Skeletal muscle satellite cell (primary cell): Measurements from ENCODE around the gene ADGRG7.
"Not testable (repeated sequence)": the region's sequence is repeated elsewhere in the genome, so short reads cannot be mapped to it uniquely, and the experiment has no call there.

ENCODE experiments used
- H3K27me3 ChIP-seq: 2 replicates; pipeline ENCODE4 v1.7.0; 2013; ENCODE audit warnings: low read length; ENCODE audit not compliant: control insufficient read depth, insufficient read depth
- H3K36me3 ChIP-seq: 2 replicates; pipeline ENCODE4 v1.7.0; 2013; ENCODE audit warnings: mild to moderate bottlenecking, control low read depth, low read length; ENCODE audit not compliant: insufficient read depth
- H3K4me1 ChIP-seq: 2 replicates; pipeline ENCODE4 v1.7.0; 2013; ENCODE audit warnings: low read length; ENCODE audit not compliant: control insufficient read depth, insufficient read depth
- H3K4me2 ChIP-seq: 2 replicates; pipeline ENCODE4 v1.7.0; 2013; ENCODE audit warnings: mild to moderate bottlenecking, low read length
- H3K4me3 ChIP-seq: 2 replicates; pipeline ENCODE4 v1.7.0; 2013; ENCODE audit warnings: low read length
- H3K9ac ChIP-seq: 2 replicates; pipeline ENCODE4 v1.7.0; 2013; ENCODE audit warnings: mild to moderate bottlenecking, low read depth, low read length, moderate library complexity
- H3K9me3 ChIP-seq: replicated peaks from 2 replicates; pipeline ENCODE4 v1.7.0; 2013; ENCODE audit warnings: mild to moderate bottlenecking, control low read depth, low read length

The ADGRG7 gene

GRCh38 chr3:100580147-100580546 is 29.3 kb upstream of the ADGRG7 start:
- H3K4me3 ChIP-seq: no peak overlapping the region
- H3K4me2 ChIP-seq: no peak overlapping the region
- no peaks in the 10 kb centered on the region for H3K9me3 ChIP-seq
- no peak overlapping the region for H3K9ac ChIP-seq
- no peaks in the 10 kb centered on the region for H3K27me3 ChIP-seq
- peaks cover 10% of the 10 kb centered on the region for H3K4me1 ChIP-seq
- no peaks in the 10 kb centered on the region for H3K36me3 ChIP-seq

- no peak overlapping the region for H3K9ac ChIP-seq
- no peak overlapping the region for H3K4me3 ChIP-seq
- peaks cover 10% of the 10 kb centered on the region for H3K4me1 ChIP-seq
- H3K4me2 ChIP-seq: no peak overlapping the region
- no peaks in the 10 kb centered on the region for H3K36me3 ChIP-seq
- no peaks in the 10 kb centered on the region for H3K9me3 ChIP-seq
- no peaks in the 10 kb centered on the region for H3K27me3 ChIP-seq
Observed at GRCh38 chr3:100581650-100582049, 27.8 kb upstream of the ADGRG7 start.

DNA sequence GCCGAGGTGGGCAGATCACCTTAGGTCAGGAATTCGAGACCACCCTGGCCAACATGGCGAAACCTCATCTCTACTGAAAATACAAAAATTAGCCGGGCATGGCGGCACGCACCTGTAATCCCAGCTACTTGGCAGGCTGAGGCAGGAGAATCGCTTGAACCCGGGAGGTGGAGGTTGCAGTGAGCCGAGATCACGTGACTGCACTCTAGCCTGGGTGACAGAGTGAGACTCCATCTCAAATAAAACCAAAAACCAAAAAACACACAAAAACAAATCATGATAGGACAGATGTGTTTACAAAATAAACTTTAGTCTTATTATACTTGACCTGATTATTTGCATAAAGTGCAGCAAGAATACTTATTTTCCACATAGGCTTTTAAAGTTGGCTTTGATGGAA is 27.2 kb upstream of the ADGRG7 start:
- H3K27me3 ChIP-seq, H3K4me3 ChIP-seq, H3K9ac ChIP-seq, H3K9me3 ChIP-seq, H3K36me3 ChIP-seq, H3K4me2 ChIP-seq: not testable (repeated sequence)
- peaks cover 10% of the 10 kb centered on the region for H3K4me1 ChIP-seq

GRCh38 chr3:100584101-100584660 is 25.2 kb upstream of the ADGRG7 start:
- H3K27me3 ChIP-seq: no peaks in the 10 kb centered on the region
- H3K9me3 ChIP-seq: no peaks in the 10 kb centered on the region
- H3K4me2 ChIP-seq: no peak overlapping the region
- H3K4me3 ChIP-seq: no peak overlapping the region
- no peak overlapping the region for H3K9ac ChIP-seq
- peaks cover 10% of the 10 kb centered on the region for H3K4me1 ChIP-seq
- no peaks in the 10 kb centered on the region for H3K36me3 ChIP-seq

- Histone ChIP-seq H3K4me3 (no peak overlapping the region), H3K9me3 (no peaks in the 10 kb centered on the region), H3K36me3 (no peaks in the 10 kb centered on the region), H3K4me1 (peaks cover 3% of the 10 kb centered on the region), H3K4me2 (no peak overlapping the region), H3K27me3 (no peaks in the 10 kb centered on the region), H3K9ac (no peak overlapping the region)
Observed at GRCh38 chr3:100586832-100587231, 22.6 kb upstream of the ADGRG7 start.

- no peak overlapping the region for H3K4me3 ChIP-seq
- no peaks in the 10 kb centered on the region for H3K36me3 ChIP-seq
- no peak overlapping the region for H3K4me2 ChIP-seq
- no peak overlapping the region for H3K9ac ChIP-seq
- H3K9me3 ChIP-seq: no peaks in the 10 kb centered on the region
- H3K4me1 ChIP-seq: peaks cover 2% of the 10 kb centered on the region
- no peaks in the 10 kb centered on the region for H3K27me3 ChIP-seq
Observed at GRCh38 chr3:100588251-100588650, 21.1 kb upstream of the ADGRG7 start.

GRCh38 chr3:100590114-100590839 is 19.1 kb upstream of the ADGRG7 start:
- Histone ChIP-seq H3K27me3 (no peaks in the 10 kb centered on the region), H3K9me3 (no peaks in the 10 kb centered on the region), H3K4me3 (peak overlapping the region; percentile 47), H3K4me1 (peaks cover 2% of the 10 kb centered on the region), H3K36me3 (no peaks in the 10 kb centered on the region), H3K4me2 (peak overlapping the region; percentile 83), H3K9ac (peak overlapping the region; percentile 44)

DNA sequence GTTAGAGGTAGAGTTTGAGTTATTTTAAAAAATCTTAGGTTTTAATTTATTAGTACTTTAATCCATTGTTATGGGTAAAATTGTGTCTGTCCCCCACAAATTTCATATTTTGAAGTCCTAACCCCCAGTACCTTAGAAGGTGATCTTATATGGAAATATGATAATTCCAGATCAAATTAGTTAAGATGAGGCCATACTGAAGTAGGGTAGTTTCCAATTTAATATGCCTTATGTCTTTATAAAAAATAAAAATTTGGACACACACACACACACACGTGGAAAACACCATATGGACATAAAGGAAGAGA is 18.6 kb upstream of the ADGRG7 start:
- no peak overlapping the region for H3K4me2 ChIP-seq
- no peaks in the 10 kb centered on the region for H3K9me3 ChIP-seq
- no peak overlapping the region for H3K9ac ChIP-seq
- H3K4me3 ChIP-seq: no peak overlapping the region
- peaks cover 2% of the 10 kb centered on the region for H3K4me1 ChIP-seq
- no peaks in the 10 kb centered on the region for H3K27me3 ChIP-seq
- no peaks in the 10 kb centered on the region for H3K36me3 ChIP-seq

DNA sequence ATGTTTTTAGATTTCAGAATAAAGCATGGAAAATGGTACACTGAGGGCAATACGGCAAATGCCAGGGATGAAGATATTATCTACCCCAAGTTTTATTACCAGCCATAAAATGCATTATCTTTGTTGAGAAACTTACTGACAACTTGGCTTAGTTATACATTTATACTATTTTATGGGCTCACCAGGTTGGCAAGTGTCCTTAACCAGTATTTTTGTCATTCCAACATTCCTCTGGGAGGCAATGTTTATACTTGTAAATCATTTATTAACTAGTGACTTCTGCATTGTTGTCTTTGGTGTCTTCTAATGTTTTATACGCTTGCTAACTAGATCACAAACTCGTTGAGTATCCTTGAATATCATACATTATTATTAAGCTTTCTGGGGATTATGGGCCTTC is 18.0 kb upstream of the ADGRG7 start:
- Histone ChIP-seq H3K27me3 (no peaks in the 10 kb centered on the region), H3K4me3 (no peak overlapping the region), H3K4me2 (no peak overlapping the region), H3K4me1 (peaks cover 2% of the 10 kb centered on the region), H3K9me3 (no peaks in the 10 kb centered on the region), H3K9ac (no peak overlapping the region), H3K36me3 (no peaks in the 10 kb centered on the region)

GRCh38 chr3:100600181-100601042 is 9.0 kb upstream of the ADGRG7 start:
- Histone ChIP-seq H3K4me2 (no peak overlapping the region), H3K4me3 (no peak overlapping the region), H3K36me3 (no peaks in the 10 kb centered on the region), H3K4me1 (peaks cover 11% of the 10 kb centered on the region), H3K27me3 (no peaks in the 10 kb centered on the region), H3K9ac (no peak overlapping the region), H3K9me3 (no peaks in the 10 kb centered on the region)

GRCh38 chr3:100602506-100603444 is 6.6 kb upstream of the ADGRG7 start:
- peaks cover 7% of the 10 kb centered on the region for H3K27me3 ChIP-seq
- no peaks in the 10 kb centered on the region for H3K9me3 ChIP-seq
- no peak overlapping the region for H3K4me3 ChIP-seq
- peak overlapping the region; percentile 14 for H3K9ac ChIP-seq
- peaks cover 11% of the 10 kb centered on the region for H3K4me1 ChIP-seq
- H3K36me3 ChIP-seq: no peaks in the 10 kb centered on the region
- H3K4me2 ChIP-seq: peak overlapping the region; percentile 13
